ENCODE measurements around the gene ZNF236. TPM values are rescaled to one million over a fixed set of nuclear protein-coding genes. Genes with fewer than 3 reads are reported as not detected.

Gene ZNF236
- total RNA-seq, 2 donors from 2014 or later = 14.1 to 14.2 TPM

DNA sequence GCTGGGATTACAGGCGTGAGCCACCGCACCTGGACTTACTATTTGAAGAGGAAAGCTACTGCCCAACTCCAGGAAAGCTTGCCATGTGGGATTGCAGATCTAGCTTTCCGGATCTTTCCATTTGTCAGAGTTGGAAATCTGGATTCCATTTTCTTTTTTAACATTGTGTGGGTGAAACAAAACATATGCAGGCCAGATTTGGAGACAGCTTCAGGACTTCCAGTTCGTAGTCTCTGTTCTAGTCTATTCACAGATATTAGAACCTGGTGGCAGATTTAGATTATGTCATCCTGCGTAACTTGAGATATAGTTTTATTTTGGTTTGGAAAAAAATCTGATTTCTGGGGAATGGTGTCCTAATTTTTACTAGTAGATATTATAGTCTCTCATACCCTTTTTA, 70.5 kb downstream of the ZNF236 start:
- intact Hi-C loops (cut with DNase I) = no loop called here
- DNase-seq (ENCODE audit: low spot score) = no peak

DNA sequence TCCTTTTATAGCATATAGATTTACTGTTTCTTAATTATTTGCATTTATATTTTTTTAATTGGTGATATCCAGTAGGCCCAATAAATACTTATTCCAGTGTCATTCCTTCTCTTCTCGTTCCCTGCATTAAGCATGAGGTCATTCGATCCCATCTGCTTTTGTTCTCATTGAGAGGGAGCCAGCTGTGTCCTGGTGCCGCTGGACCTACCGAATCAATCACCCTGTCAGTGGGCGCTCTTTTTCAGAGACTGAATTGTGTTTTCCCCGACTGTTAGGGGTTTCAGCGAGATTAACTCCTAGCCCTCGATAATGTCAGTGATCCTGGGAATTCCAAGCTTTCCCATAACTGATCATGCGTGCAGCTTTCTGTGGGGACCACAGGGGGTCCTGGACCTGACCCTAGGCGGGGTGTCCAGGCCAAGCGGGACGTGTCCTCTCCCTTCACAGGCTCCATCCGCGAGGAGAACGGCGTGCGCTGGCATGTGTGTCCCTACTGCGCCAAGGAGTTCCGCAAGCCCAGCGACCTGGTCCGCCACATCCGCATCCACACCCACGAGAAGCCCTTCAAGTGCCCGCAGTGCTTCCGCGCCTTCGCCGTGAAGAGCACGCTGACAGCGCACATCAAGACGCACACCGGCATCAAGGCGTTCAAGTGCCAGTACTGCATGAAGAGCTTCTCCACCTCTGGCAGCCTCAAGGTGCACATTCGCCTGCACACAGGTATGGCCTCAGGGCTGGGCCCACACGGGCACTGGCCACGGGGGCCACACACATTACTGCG, 72.4 kb downstream of the ZNF236 start:
- intact Hi-C loops (cut with DNase I) = no loop called here

DNA sequence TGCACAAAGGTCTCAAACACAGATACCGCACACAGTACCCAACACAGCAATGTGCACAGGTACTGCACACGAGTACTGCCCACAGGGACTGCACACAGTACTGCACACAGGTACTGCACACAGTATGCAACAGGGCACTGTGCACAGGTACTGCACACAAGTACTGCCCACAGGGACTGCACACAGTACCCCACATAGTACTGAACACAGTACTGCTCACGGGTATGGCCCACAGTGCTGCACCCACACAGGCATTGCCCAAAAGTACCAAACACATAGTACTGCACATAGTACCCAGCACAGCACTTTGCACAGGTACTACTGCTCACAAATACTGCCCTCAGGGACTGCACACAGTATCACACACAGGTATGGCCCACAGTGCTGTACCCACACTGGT, 73.1 kb downstream of the ZNF236 start:
- DNase-seq (ENCODE audit: low spot score) = no peak
- intact Hi-C loops (cut with DNase I) = no loop called here

More for the DNA sequence above, 72.4 kb downstream of the ZNF236 start:
- DNase-seq (ENCODE audit: low spot score) = no peak

DNA sequence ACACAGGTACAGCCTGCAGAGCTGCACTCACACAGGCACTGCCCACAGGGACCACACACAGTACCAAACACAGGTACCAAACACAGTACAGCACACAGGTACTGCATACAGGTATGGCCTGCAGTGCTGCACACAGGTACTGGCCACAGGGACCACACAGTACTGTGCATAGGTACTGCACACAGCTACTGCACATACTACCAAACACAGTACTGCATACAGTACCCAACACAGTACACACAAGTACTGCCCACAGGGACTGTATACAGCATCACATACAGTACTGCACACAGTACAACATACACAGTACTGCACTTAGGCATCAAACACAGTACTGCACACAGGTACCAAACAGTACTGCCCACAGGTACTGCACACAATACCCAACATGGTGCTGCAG, 74.3 kb downstream of the ZNF236 start:
- intact Hi-C loops (cut with DNase I) = no loop called here
- no peak for DNase-seq (ENCODE audit: low spot score)

DNA sequence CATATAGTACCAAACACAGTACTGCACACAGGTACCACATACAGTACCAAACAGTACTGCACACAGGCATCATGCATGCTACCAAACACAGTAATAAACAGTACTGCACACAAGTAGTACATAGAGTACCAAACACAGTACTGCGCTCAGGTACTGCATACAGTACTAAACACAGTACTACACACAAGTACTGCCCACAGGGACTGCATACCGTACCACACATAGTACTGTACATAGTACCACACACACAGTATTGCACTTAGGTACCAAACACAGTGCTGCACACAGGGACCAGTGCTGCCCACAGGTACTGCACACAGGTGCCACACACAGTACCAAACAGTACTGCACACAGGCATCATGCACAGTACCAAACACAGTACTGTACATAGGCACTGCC, 74.9 kb downstream of the ZNF236 start:
- no peak for DNase-seq (ENCODE audit: low spot score)
- intact Hi-C loops (cut with DNase I) = no loop called here

DNA sequence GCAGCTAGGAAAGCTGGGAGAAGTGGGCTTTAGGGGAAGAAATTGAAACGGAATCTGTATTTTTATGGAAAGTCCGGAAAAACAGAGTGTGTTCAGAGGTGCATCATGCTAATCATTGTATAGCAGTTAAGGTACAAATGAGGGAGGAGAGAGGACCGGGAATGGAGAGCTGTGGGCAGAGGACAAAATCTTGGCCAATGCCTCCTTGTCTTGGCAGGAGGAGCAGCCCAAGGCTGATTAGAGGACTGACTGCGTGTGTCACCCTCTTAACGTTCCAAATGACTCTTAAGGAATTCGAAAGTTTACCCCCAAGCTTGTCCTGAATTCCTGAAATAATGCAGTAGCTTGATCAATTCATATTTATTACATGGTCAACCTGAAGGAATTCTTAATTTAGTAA, 81.0 kb downstream of the ZNF236 start:
- intact Hi-C loops (cut with DNase I) = no loop called here
- no peak for DNase-seq (ENCODE audit: low spot score)

DNA sequence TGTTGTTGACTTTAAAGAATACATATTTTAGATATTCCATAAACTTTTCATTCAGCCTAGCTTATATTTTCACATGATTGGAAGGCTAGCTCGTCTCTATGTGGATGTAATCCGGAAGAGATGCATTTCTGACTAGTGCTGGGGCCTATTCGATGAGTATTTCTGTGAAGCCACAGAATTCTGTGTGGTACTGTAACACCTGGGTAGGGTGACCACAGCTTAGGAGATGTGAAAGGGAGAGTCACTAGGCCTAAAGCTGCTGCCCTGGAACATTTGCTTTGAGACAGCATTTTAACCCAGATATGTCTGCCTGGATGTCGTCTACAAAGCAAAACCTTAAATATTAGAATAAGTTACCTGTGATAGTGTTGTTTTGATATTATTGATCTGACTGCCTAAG, 83.5 kb downstream of the ZNF236 start:
- intact Hi-C loops (cut with DNase I) = no loop called here
- no peak for DNase-seq (ENCODE audit: low spot score)

DNA sequence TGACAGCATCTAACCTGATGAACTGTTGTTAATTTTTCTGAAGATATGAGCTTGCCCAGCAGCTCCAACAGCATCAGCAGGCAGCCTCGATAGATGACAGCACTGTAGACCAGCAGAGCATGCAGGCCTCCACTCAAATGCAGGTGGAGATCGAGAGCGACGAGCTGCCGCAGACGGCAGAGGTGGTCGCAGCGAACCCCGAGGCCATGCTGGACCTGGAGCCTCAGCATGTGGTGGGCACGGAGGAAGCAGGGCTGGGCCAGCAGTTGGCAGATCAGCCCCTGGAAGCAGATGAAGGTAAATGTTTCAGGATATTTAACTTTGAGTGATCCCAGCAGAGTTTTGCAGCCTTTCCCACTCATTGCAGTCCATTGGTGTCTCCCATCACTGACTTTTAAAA, 85.9 kb downstream of the ZNF236 start:
- intact Hi-C loops (cut with DNase I) = no loop called here
- no peak for DNase-seq (ENCODE audit: low spot score)

DNA sequence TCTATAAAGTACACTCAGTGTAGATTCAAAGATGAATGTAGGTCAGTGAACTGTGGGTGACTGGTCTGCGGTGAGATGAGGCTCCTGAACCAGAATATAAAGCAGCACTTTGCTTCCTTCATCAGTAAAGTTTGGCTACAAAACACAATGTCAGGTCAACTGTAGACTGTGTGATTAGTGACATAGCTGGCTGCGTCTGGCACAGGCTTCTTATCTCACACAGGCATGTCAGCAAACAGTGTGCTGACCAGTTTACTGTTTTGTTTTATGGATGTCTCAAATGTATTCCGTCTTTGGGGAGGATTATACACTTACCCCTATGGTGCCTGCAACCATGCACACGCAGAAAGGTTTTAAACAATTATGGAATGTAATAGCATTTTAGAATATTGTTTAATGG, 87.1 kb downstream of the ZNF236 start:
- intact Hi-C loops (cut with DNase I) = no loop called here
- DNase-seq (ENCODE audit: low spot score) = no peak

DNA sequence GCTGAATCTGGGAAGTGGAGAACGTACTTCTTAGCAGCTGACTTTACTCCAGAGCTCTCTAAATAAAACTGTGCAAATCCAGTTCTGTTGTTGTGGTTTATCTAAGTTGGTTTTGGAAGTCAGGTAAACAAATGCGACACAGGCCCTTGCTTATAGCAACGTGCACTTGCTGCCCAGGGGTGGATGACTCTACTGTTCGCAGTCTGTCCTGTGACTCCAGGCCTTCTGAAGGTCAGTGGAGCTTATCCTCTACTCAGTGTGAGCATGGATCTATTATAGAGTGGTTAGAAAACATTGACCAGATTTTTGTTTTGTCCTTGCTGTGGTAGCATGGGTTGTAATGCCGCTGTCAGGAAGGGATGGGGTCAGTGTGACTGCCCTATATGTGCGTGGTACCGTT, 89.1 kb downstream of the ZNF236 start:
- no peak for DNase-seq (ENCODE audit: low spot score)
- intact Hi-C loops (cut with DNase I) = no loop called here

DNA sequence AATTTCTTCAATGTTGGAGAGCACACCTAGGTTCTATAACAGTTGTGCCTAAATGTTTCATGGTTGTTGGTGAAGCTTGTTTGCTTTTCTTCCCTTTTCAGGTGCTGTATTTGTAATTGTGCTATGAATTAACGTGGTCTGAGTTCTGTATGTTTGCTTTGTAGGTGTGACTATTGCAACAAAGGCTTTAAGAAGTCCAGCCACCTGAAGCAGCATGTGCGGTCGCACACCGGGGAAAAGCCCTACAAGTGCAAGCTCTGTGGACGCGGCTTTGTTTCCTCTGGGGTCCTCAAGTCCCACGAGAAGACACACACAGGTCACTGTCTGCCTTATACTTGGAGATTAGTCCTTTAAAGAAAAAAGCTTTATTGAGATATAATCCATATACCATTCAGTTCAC, 91.2 kb downstream of the ZNF236 start:
- intact Hi-C loops (cut with DNase I) = no loop called here
- DNase-seq (ENCODE audit: low spot score) = no peak

DNA sequence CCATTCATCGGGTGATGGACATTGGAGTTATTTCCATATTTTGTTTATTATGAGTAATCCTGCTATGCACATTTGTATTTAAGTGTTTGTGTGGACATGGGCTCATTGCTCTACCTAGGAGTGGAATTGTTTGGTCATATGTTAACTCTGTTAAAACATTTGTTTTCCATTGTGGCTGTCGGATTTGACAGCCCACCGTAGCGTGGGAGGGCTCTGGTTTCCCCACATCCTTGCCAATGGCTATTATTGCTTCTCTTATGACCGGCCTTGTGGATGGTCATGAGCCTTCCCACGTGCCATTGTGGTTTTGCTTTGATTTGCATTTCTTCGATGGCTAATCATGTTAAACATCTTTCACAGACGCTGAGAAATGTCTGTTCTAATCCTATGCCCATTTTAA, 92.0 kb downstream of the ZNF236 start:
- intact Hi-C loops (cut with DNase I) = loop anchor here in 1 of 2 donors (2.0 kb wide), 1 partner anchor 24 kb away; no protein-coding TSS in a partner anchor
- DNase-seq (ENCODE audit: low spot score) = no peak

DNA sequence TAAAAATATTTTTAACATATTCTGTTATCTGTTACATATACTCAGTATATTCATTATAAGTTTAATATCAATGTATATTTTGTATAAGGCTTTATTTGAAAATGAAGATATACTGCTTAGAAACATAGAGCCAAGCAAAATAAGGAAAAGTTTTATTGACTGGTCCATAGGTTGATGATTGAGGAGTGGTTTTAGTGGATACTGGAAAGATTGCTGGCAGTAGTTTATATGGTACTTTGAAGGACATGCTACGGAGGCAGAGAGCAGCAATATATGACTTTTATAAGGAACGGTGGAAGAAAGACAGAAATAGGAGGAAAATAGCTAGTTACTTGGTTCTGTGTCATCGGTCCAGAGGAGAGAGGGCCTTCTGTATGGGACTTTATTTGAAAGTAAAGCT, 92.4 kb downstream of the ZNF236 start:
- DNase-seq (ENCODE audit: low spot score) = no peak
- intact Hi-C loops (cut with DNase I) = loop anchor here in 1 of 2 donors (2.0 kb wide), 1 partner anchor 24 kb away; no protein-coding TSS in a partner anchor

DNA sequence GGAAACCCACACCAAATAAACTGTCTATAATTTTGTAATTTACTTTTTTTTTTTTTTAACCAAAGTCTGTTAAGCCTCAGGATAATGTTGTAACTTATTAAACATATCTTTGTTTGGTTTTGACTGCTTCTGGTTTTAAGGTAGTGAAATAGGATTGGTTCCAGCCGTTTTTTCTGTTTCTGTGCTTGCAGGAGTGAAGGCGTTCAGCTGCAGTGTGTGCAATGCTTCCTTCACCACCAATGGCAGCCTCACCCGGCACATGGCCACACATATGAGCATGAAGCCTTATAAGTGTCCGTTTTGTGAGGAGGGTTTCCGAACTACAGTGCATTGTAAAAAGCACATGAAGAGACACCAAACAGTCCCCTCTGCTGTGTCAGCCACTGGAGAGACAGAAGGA, 93.1 kb downstream of the ZNF236 start:
- intact Hi-C loops (cut with DNase I) = loop anchor here in 1 of 2 donors (2.0 kb wide), 1 partner anchor 25 kb away; no protein-coding TSS in a partner anchor
- DNase-seq (ENCODE audit: low spot score) = no peak

DNA sequence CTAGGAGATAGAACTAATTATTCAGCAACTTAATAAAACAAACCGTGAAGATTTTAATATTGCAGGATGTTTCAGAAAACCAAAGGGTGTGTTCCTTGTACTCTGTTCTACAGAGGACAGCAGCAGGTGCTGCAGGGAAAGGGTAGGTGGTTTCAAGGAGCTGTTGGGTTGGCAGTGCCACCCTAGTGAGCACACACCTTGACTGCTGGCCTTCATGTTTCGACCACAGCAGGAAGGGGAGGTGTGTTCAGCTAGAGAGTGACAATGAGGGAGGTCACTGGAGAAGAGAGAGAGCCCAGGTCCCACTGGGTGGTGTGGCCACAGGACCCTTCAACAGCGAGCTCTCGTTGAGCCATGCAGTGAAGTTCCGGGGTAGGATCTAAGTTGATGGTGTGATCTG, 98.6 kb downstream of the ZNF236 start:
- intact Hi-C loops (cut with DNase I) = no loop called here
- no peak for DNase-seq (ENCODE audit: low spot score)

DNA sequence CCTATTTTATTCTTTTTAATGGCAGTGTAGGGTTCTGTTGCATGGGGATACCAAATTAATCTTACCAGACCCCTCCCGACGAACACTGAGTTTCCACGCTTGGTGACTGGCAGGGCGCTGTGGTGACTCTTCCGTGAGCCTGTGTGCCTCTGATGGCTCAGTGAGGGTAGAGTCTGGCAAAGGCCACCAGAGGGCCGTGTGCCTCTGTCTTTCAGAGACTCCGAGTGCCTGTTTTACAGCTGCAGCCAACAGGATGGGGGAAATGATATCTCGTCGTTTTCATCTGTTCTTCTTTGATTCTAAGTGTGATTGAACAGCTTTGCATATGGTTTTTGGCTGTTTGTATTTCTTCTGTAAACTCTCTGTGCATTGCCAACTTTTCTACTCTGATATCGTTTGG, 99.8 kb downstream of the ZNF236 start:
- intact Hi-C loops (cut with DNase I) = no loop called here
- DNase-seq (ENCODE audit: low spot score) = no peak

DNA sequence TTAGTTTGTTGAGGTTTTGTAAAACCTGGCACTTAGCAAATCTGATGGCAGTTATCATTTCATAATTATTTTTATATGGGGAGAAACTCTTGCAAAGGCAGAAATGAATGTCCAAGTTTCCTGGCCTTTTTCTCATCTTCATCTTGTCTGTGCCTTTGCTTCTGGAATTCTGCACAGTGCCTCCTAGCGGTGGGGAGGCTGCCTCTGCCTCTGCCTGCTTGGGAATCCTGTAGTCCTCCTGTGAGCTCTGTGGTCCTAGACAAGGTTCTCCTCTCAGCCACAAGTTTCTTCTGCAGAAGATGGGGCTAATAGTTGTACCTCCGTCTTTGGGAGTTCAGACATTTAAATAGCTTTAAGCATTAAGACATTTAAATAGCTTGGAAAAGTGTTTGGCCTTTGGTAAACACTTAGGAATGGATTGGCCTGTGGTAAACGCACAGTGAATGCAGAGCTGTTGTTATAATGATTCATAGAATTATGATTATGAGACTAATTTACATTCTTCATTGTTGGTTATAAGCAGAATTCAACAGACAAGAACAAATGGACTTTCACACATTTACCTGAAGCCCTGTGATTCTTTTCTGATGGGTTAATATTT, 101.2 kb downstream of the ZNF236 start:
- intact Hi-C loops (cut with DNase I) = no loop called here
- DNase-seq (ENCODE audit: low spot score) = no peak

DNA sequence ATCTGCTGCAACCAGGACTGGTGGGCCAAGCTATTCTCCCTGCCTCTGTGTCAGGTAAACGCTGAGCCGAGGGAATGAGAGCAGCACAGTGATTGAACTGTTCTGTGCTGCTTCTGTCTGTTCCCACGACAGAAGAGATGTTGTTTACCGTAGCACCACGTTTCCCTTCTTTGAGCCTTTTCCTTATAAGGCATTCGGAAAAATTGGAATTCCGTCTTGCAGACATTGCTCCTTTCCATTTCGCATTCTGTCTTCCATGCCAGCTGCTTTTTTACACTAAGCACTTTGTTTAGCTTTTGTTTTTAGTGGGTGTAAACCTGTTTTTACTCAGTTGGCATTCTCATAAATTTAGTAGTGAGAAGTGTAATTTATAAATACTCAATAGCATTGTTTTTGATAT, 103.1 kb downstream of the ZNF236 start:
- no peak for DNase-seq (ENCODE audit: low spot score)
- intact Hi-C loops (cut with DNase I) = no loop called here

DNA sequence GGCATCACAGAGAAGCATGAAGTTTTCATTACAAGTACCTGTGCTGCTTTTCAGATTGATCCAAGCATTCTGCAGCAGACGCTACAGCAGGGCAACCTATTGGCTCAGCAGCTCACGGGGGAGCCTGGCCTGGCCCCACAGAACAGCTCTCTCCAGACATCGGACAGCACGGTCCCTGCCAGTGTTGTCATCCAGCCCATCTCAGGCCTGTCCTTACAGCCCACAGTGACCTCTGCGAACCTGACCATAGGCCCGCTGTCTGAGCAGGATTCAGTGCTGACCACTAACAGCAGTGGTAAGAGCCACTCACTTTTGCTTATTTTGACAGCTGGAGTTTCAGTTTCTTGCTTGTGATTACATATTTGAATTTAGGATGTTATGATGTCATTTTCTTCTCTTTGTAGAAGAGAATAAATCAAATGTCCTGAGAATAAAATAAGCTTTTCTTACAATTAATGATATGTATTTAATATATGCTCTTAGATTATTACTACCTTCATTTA, 104.9 kb downstream of the ZNF236 start:
- intact Hi-C loops (cut with DNase I) = no loop called here
- no peak for DNase-seq (ENCODE audit: low spot score)

DNA sequence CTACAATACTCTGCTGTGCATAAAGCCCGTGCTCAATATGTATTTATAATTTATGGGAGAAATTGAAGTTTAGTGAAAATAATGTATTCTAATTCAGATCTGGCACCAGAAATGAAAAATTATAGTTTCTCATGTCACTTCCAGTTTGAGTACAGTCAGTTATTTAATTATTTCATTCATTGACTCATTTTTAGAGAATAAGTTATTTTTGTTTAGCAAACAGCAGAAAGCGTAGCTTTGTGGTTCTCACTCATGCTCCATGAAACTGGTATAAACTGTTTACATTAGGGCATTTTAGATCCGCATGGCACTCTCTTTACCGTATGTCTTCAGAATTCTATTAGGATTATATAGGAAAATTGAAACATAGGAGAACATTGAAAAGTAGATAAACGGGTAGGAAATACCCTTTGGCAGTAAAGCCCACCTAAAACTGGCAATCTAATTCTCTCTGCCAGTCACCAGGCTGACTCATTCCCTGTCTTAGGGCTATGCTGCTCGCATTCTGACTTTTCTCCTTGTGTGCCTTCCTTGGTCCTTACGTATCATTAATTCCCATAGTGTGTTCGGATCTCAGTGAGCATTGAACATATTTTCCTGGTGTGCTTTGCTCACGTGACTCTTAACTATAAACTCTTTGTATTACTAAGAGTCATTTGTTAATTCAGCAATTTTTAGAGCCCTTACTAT, 106.0 kb downstream of the ZNF236 start:
- no peak for DNase-seq (ENCODE audit: low spot score)
- intact Hi-C loops (cut with DNase I) = no loop called here

All from posterior vena cava (tissue), 2 donors.